GM18909 (cell line): ENCODE results near the gene ATP6V1F.

ENCODE experiments used
- ATAC-seq: cut with Tn5 transposase; IDR thresholded peaks from one replicate; pipeline ENCODE4 v1.9.1; 2021; ENCODE audit warnings: mild to moderate bottlenecking; ENCODE audit not compliant: unreplicated experiment, poor library complexity

ATP6V1F gene

GRCh38 chr7:128847721-128848211 is 14.9 kb upstream of the ATP6V1F start:
- ATAC-seq = no peak

GRCh38 chr7:128848289-128849155 is 14.1 kb upstream of the ATP6V1F start:
- no peak for ATAC-seq

- no peak for ATAC-seq
Observed at GRCh38 chr7:128849156-128849515, 13.5 kb upstream of the ATP6V1F start.

DNA sequence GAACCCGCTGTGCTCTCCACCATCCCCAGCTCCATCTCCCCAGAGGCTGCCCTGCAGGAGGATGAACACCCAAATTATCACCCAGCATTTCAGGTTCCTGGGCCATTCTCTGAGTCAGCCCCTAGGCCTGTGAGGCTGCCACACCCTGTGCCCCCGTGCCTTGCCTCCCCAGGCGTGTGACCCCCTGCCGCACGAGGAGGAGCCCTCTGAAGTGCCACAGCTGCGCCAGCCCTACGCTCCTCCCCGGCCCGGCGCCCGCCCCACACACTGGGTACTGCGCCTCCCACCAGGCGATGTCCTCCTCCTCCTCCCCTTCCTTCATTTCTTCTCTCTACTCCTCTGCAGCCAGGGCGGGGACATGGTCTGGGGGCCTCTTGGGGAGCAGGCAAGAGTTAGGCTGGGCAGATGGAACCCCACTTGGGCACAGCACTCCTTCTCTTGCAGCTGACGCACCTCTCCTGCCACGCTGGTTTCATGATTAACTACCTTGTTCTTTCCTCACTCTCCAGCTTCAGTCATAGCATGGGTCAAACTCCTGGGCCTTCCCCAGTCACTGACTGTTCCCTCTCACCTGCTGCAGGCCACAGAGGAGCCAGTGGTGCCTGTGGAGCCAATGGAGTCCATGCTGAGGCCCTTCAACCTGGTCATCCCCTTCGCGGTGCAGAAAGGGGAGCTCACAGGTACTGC is 12.7 kb upstream of the ATP6V1F start:
- no peak for ATAC-seq

DNA sequence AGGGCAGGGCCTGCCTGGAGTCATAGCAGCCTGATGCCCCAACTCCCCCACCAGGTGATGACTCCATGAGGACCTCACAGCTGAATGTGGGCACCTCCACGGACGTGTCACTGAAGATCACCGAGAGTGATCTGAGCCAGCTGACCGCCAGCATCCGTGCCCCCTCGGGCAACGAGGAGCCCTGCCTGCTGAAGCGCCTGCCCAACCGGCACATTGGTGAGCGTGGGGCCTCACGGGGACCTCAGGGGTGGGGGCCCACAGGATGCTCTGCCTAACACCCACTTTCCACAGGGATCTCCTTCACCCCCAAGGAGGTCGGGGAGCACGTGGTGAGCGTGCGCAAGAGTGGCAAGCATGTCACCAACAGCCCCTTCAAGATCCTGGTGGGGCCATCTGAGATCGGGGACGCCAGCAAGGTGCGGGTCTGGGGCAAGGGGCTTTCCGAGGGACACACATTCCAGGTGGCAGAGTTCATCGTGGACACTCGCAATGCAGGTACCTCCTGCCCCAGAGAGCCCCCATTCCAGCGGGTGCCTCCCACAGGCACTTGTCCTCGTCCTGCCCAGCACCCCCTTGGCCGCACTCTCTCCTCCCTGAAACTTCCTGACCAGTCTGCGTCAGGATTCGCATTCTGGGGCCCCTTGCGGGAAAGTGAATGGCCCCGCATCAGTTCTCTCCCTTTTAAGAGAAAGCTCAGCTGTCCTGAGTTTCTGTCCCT is 10.0 kb upstream of the ATP6V1F start:
- ATAC-seq = no peak

GRCh38 chr7:128853799-128854198 is 8.9 kb upstream of the ATP6V1F start:
- no peak for ATAC-seq

DNA sequence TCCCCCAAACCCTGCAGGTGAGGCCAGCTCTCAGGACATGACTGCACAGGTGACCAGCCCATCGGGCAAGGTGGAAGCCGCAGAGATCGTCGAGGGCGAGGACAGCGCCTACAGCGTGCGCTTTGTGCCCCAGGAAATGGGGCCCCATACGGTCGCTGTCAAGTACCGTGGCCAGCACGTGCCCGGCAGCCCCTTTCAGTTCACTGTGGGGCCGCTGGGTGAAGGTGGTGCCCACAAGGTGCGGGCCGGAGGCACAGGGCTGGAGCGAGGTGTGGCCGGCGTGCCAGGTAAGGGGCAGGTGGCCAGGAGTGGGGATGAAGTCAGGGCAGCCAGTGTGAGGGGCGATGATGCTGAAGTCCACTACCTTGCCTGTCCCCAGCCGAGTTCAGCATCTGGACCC is 8.3 kb upstream of the ATP6V1F start:
- no peak for ATAC-seq

DNA sequence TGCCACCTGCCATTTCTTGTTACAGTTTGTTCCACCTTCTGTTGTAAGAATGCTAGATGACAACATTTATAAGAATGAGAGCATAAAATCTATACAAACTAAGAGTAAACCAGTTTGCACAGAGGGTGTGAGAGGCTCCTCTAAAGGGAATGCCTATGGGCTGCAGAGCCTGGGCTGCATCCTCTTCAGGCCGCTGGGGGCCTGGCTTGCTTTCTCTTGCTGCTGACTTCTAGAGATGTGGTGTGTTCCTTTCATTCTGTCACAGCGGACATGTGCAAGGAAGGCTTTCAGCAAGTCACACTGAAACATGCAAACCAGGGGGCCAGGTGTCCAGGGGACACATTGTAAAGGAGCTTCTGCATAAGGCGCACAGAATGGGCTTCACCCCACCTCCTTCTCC is 7.1 kb upstream of the ATP6V1F start:
- ATAC-seq = no peak

DNA sequence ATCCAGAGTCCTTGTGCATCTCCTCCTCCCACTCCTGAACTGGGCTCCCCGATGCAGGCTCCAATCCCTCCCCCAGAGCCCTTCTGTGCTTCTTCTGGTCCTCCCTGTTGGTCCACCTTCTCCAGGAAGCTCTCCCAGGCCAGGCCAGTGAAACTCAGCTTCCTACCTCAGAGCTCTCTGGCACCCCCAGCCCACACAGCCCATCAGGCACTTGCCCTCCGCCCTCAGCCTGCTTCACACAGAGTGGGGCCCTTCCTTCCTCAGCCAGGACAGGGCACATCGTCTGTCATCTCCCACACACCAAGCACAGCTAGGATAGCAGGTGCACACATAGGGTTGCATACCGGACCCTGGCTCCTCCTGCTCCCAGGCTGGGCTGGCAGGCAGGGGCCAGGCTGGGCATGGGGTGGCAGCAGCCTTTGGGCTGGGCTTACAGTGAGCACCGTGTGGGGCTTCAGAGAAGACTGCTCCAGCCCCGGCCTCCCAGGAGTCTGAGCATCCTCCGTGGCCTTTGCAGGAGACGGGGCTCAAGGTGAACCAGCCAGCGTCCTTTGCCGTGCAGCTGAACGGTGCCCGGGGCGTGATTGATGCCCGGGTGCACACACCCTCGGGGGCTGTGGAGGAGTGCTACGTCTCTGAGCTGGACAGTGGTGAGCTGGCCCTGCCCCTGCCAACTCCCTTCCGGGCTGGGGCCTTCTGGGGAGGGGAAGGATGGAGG is 6.5 kb upstream of the ATP6V1F start:
- no peak for ATAC-seq

- no peak for ATAC-seq
Observed at GRCh38 chr7:128858380-128859231, 4.0 kb upstream of the ATP6V1F start.

DNA sequence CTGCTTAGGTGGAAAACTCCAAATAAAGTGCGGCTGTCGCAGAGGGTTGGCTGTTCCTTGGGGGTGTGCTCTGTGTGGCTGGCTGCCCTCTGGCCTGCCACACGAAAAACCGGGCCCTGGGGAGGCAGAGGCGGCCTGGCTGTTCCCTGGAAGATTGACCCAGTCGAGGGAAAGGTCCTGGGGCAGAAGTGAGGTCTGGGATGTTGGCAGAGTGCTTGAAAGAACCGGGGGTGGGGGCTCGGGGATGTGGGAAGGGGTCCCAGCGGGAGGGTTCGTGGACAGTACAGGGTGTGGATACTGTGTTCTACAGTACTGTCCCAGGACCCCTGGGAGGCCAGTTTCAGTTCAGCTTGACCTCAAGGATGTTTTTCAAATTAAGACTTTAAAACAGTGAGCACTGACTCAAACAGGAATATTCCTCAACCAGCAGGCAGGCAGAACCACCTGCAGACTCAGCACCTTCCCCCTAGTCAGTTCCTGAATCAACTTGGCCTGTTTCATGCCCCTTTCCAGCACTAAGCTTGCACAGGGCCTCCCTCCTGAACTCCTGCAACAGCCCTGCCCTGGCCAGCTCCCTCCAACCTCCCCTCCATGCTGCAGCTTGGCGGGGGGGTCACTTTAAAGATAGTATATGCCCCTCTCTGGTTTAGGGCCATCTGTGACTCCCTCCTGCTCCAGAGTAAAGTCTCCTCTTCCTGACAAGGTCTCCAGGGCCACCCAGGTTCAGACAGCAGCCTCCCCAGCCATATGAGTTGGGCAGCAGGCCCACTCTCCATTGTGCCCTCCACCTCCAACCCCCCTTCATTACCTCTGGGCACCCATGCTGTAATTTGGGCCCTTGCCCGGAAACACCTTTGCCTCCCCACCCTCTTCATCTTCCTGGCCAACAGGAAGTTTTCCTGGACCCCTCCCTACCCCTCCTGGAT is 3.2 kb upstream of the ATP6V1F start:
- no peak for ATAC-seq

DNA sequence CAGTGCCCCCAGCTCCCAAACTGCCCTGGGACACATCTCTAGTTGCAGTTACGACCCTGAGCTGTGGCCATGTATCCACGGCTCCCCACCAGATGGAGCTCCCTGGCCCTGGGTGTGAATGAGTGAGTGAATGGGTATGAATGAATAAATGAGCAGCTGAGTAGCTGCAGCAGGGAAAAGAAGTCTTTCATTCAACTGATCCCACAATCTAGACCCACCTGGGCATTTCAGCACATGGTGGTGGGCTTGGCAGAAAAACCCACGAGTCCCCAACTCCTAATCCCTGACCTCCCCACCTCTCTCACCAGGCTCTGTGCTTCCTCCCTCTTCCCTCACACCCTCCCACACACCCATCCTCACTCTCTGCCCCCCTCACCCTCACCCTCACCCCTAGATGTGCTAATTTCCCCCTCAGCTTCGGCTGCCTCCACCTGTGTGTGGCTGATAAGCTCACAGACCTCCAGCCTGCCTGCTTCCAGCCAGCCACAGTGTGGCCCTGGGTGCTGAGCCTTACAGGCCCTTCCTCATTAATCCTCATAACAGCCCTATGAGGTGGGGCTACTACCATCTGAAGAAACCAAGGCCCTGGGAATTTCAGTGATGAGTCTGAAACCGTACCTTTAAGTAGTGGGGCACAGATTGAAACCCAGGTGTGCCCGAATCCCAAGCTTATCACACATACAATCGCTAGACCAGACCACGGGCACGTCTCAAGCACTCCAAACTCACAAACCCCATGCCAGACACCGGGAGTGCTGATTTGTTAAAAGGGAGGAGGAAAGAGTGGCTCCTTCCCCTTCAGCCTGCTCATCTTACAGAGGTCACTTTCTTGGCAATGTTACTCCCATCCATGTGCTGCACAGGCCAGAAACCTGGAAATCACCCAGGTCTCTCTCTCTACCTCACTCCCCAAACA is 2.2 kb upstream of the ATP6V1F start:
- ATAC-seq = no peak

DNA sequence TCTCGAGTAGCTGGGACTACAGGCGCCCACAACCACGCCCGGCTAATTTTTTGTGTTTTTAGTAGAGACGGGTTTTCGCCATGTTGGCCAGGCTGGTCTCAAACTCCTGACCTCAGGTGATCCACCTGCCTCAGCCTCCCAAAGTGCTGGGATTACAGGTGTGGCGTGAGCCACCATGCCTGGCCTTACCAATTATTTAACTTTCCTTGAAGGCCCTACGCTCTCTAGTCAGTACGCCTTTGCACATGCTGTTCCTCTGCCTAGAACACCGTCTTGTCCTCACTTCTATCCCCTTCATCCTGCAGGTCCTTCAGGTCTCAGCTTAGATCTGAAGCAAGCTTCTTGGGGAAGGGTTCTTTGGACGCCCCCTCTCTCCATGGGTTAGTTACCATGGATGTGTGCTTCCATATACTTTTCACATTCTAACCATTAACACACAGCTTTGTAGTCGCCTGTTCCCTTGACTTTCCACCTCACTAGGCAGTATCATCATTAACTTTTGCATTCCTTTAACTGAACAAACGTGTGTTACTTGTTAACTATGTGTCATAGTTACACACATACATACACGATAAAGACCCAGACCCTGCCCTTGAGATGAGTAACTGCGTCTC is 592 bp upstream of the ATP6V1F start:
- ATAC-seq = no peak

DNA sequence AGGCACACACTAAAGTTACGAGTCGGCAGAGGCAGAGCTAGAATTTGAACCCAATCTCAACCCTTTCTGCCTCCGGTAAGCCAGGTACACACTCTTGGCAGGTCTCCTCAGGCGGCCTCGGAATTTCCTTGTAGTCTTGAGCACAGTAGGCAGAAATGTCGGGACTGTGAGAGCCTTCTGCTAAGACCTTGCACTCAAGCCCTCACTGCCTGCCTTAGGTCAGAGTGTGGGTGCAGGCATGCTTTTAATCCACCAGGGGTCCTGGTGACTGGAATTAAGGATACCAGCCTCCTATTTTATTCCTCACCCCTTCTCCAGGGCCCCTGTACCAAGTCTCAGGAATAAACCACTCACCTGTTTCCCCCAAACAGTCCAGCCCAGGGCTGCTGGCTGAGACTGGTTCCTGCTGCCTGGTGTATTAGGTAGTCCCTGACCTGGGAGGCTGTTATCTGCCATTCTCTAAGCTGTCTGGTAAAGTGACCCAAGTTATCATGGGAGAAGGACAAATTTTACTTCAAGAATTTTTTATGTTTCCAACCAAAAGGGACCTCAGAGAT is 855 bp downstream of the ATP6V1F start:
- ATAC-seq = peak; percentile 41

GRCh38 chr7:128865303-128865702 is 2.6 kb downstream of the ATP6V1F start:
- no peak for ATAC-seq

DNA sequence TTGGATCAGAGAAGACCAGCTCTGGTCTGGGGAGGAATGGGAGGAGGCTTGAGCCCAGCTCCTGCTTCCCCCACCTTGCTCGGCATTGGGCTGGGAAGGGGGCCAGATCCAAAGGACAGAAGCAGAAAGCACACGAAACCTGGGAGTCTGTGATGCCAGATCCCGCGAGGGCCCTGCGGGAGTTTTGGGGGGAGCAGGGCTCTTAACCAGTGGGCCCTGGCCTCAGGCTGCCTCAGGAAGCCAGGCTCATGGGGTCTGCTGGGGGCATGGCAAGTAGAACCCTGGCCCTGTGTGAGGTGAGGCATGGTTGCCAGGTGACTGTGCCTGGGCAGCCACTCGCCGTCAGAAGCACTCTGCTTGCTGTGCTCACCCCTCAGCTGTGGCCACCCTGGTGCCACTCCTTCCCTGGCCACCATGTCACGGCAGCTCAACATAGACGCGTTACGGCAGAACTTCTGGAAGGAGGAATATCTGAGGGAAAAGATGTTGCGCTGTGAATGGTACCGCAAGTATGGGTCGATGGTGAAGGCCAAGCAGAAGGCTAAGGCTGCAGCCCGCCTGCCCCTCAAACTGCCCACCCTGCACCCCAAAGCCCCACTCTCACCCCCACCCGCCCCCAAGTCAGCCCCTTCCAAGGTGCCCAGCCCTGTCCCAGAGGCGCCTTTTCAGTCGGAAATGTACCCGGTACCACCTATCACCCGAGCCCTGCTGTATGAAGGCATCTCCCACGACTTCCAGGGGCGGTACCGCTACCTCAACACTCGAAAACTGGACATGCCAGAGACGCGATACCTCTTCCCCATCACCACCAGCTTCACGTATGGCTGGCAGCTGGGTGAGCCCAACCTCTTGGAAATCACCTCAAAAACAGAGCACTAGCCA is 3.6 kb downstream of the ATP6V1F start:
- ATAC-seq = no peak
